Measurements from ENCODE around the gene MX1. TPM values are rescaled to one million over a fixed set of nuclear protein-coding genes. Genes with fewer than 3 reads are reported as not detected.

Gene MX1
- total and polyA plus RNA-seq, 2 donors (not counting 3 experiments of a cell fraction or from before 2014, with no cell fraction given): 5.9 to 25.1 TPM

DNA sequence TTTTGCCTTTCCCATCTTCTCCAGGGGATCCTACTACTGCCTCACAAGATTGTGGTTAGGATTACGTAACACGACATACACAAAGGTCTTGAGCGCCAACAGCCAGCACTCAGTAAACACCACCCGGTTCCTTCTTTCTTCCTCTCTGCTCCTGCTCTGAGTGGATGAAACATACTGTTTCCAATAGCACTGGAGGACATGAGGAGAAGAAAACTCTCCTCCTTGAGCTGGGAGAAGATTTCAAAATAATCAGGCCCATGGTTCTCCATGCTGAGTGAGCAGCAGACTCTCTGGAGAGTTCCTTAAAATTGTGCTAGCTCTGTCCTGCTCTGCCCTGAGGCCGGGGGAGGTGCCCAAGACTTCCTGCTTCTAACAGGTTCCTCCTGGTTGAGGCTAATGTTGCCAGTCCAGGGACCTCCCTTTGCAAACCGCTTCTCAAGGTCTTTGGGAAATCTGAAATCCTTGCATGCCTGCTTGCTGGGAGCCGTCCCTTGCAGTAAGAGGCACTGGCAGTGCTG, 29.4 kb upstream of the MX1 start:
- Histone ChIP-seq H3K79me2 (ENCODE audit: control insufficient read depth, insufficient read depth, low read length) (no peaks in the 10 kb centered on the region), H3K27ac (ENCODE audit: insufficient read depth, low read depth, low read length) (no peak overlapping the region), H4K20me1 (replicated peaks; ENCODE audit: control insufficient read depth, extremely low read depth, insufficient read depth, low read length) (no peaks in the 10 kb centered on the region), H3K9me1 (replicated peaks; ENCODE audit: control insufficient read depth, extremely low read depth, insufficient read depth, low read length) (no peaks in the 10 kb centered on the region), H2AFZ (ENCODE audit: low read depth, low read length) (no peak overlapping the region), H3K27me3 (ENCODE audit: control insufficient read depth in 2 of 2, insufficient read depth in 2 of 2, low read length in 2 of 2) (no peaks in the 10 kb centered on the region), H3K4me1 (ENCODE audit: control insufficient read depth, extremely low read depth, insufficient read depth, low read length) (no peaks in the 10 kb centered on the region), H3K9me3 (replicated peaks; ENCODE audit: control insufficient read depth, insufficient read depth, low read length) (no peaks in the 10 kb centered on the region), H3K36me3 (ENCODE audit: control insufficient read depth in 2 of 2, extremely low read depth in 1 of 2, insufficient read depth in 2 of 2, low read length in 2 of 2) (no peaks in the 10 kb centered on the region), H3K4me3 (replicated peaks in 1 of 3; ENCODE audit: insufficient read depth in 1 of 3, low read depth in 1 of 3, low read length in 3 of 3) (no peak overlapping the region), H3K9ac (replicated peaks; ENCODE audit: extremely low read depth, insufficient read depth, low read length) (no peak overlapping the region), H3K4me2 (ENCODE audit: insufficient read depth, low read length) (no peak overlapping the region)
- intact Hi-C loops (cut with micrococcal nuclease): no loop called here
- DNase-seq (ENCODE audit: low read depth, low spot score): no peak
- no TSS peak for BruUV-seq (replicated peaks)
- ChIA-PET POLR2A (no interaction called here), CTCF (no interaction called here)
- TF ChIP-seq, protein P1, sequence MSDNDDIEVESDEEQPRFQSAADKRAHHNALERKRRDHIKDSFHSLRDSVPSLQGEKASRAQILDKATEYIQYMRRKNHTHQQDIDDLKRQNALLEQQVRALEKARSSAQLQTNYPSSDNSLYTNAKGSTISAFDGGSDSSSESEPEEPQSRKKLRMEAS (IDR thresholded peaks at IDR 0.05; ENCODE audit: insufficient read depth, insufficient read length): no peak
- TF ChIP-seq MYC (IDR thresholded peaks at IDR 0.05; ENCODE audit: low read depth, low read length) (no peak), GATA2 (IDR thresholded peaks at IDR 0.05; ENCODE audit: insufficient read depth, insufficient read length, low read depth, low read length) (no peak), JUN (IDR thresholded peaks at IDR 0.05; ENCODE audit: borderline replicate concordance, insufficient read depth, insufficient read length, low read depth) (no peak), POLR2AphosphoS5 (IDR thresholded peaks at IDR 0.05; ENCODE audit: insufficient read depth, low read depth, low read length) (no peak), EZH2 (IDR thresholded peaks at IDR 0.05; ENCODE audit: borderline replicate concordance, low read depth, low read length, severe bottlenecking) (no peak), FOS (IDR thresholded peaks at IDR 0.05; ENCODE audit: borderline replicate concordance, insufficient read depth, low read length) (no peak), POLR2A (IDR thresholded peaks at IDR 0.05; ENCODE audit: low read depth, low read length) (no peak)
- TF ChIP-seq, protein P2, sequence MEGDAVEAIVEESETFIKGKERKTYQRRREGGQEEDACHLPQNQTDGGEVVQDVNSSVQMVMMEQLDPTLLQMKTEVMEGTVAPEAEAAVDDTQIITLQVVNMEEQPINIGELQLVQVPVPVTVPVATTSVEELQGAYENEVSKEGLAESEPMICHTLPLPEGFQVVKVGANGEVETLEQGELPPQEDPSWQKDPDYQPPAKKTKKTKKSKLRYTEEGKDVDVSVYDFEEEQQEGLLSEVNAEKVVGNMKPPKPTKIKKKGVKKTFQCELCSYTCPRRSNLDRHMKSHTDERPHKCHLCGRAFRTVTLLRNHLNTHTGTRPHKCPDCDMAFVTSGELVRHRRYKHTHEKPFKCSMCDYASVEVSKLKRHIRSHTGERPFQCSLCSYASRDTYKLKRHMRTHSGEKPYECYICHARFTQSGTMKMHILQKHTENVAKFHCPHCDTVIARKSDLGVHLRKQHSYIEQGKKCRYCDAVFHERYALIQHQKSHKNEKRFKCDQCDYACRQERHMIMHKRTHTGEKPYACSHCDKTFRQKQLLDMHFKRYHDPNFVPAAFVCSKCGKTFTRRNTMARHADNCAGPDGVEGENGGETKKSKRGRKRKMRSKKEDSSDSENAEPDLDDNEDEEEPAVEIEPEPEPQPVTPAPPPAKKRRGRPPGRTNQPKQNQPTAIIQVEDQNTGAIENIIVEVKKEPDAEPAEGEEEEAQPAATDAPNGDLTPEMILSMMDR (IDR thresholded peaks at IDR 0.05; ENCODE audit: extremely low read depth in 1 of 2, insufficient read depth in 1 of 2, low read depth in 1 of 2, low read length in 2 of 2): no peak
- no peak for FAIRE-seq
- dilution Hi-C loops (cut with MboI; ENCODE audit: extremely low pct_ligation_motif_present, low sequenced_read_pairs): no loop called here

Data from endothelial cell of umbilical vein (primary cell).